H9 (cell line): ENCODE measurements around the gene AGBL4. TPM values are rescaled to one million over a fixed set of nuclear protein-coding genes. Genes with fewer than 3 reads are reported as not detected.

ENCODE experiments used
- DNase-seq: peaks from one replicate; pipeline ENCODE4 v3.0.0-alpha.2; 2017
- H2AFZ ChIP-seq: one replicate; pipeline ENCODE4 v1.6.1; 2013; ENCODE audit warnings: mild to moderate bottlenecking, low read length, control low read depth, moderate library complexity
- H2AK5ac ChIP-seq: 2 replicates; pipeline ENCODE4 v1.6.1; 2013; ENCODE audit warnings: low read length, control low read depth, mixed read lengths; ENCODE audit not compliant: insufficient read length
- H2BK120ac ChIP-seq: one replicate; pipeline ENCODE4 v1.6.1; 2013; ENCODE audit warnings: low read depth, mild to moderate bottlenecking, low read length, control low read depth, inconsistent platforms; ENCODE audit not compliant: poor library complexity, severe bottlenecking
- H2BK12ac ChIP-seq: 2 replicates; pipeline ENCODE4 v1.6.1; 2013; ENCODE audit warnings: low read length, control low read depth, mixed read lengths, low read depth; ENCODE audit not compliant: insufficient read length
- H2BK15ac ChIP-seq: 2 replicates; pipeline ENCODE4 v1.6.1; 2013; ENCODE audit warnings: low read depth, low read length, control low read depth
- H2BK20ac ChIP-seq: one replicate; pipeline ENCODE4 v1.6.1; 2013; ENCODE audit warnings: low read depth, mild to moderate bottlenecking, low read length, control low read depth, inconsistent platforms; ENCODE audit not compliant: poor library complexity, severe bottlenecking
- H2BK5ac ChIP-seq: 2 replicates; pipeline ENCODE4 v1.6.1; 2013; ENCODE audit warnings: low read length, control low read depth, mixed read lengths; ENCODE audit not compliant: insufficient read length
- H3K14ac ChIP-seq: 2 replicates; pipeline ENCODE4 v1.6.1; 2013; ENCODE audit warnings: low read length, control low read depth; ENCODE audit not compliant: insufficient read depth
- H3K18ac ChIP-seq: 2 replicates; pipeline ENCODE4 v1.6.1; 2013; ENCODE audit warnings: low read depth, mild to moderate bottlenecking, mixed read lengths, low read length, control low read depth; ENCODE audit not compliant: insufficient read length
- H3K23ac ChIP-seq: 2 replicates; pipeline ENCODE4 v1.6.1; 2013; ENCODE audit warnings: low read length, control low read depth, mixed read lengths, low read depth; ENCODE audit not compliant: insufficient read length
- H3K23me2 ChIP-seq: 2 replicates; pipeline ENCODE4 v1.6.1; 2013; ENCODE audit warnings: low read depth, mild to moderate bottlenecking, mixed read lengths, low read length, control low read depth; ENCODE audit not compliant: insufficient read length, poor library complexity, severe bottlenecking
- H3K27ac ChIP-seq: 2 replicates; pipeline ENCODE4 v1.5.1; 2013; ENCODE audit warnings: low read length, control low read depth, mixed read lengths, low read depth; ENCODE audit not compliant: insufficient read length
- H3K27me3 ChIP-seq: 2 replicates; pipeline ENCODE4 v1.6.1; 2013; ENCODE audit warnings: low read length, control low read depth, inconsistent platforms; ENCODE audit not compliant: insufficient read depth
- H3K4ac ChIP-seq: 2 replicates; pipeline ENCODE4 v1.6.1; 2013; ENCODE audit warnings: low read depth, mild to moderate bottlenecking, control low read depth, inconsistent platforms, low read length, moderate library complexity
- H3K4me1 ChIP-seq: 2 replicates; pipeline ENCODE4 v1.6.1; 2013; ENCODE audit warnings: low read length, control low read depth, inconsistent platforms; ENCODE audit not compliant: insufficient read depth
- H3K4me2 ChIP-seq: 2 replicates; pipeline ENCODE4 v1.6.1; 2013; ENCODE audit warnings: low read length, control low read depth, mixed read lengths; ENCODE audit not compliant: insufficient read length, insufficient read depth
- H3K56ac ChIP-seq: 2 replicates; pipeline ENCODE4 v1.6.1; 2013; ENCODE audit warnings: low read depth, mild to moderate bottlenecking, mixed read lengths, low read length, control low read depth; ENCODE audit not compliant: insufficient read length
- H3K79me1 ChIP-seq: 2 replicates; pipeline ENCODE4 v1.6.1; 2013; ENCODE audit warnings: low read depth, mild to moderate bottlenecking, moderate library complexity, low read length, control low read depth, inconsistent platforms; ENCODE audit not compliant: insufficient read depth, poor library complexity, severe bottlenecking
- H3K79me2 ChIP-seq: 2 replicates; pipeline ENCODE4 v1.6.1; 2013; ENCODE audit warnings: low read length, control low read depth, inconsistent platforms; ENCODE audit not compliant: insufficient read depth
- H3K9ac ChIP-seq: 2 replicates; pipeline ENCODE4 v1.6.1; 2013; ENCODE audit warnings: low read length, control low read depth, mixed read lengths; ENCODE audit not compliant: insufficient read length; ENCODE audit errors: extremely low read depth
- H3K9me3 ChIP-seq: one replicate; pipeline ENCODE4 v1.6.1; 2013; ENCODE audit warnings: low read depth, low read length, inconsistent platforms; ENCODE audit not compliant: control insufficient read depth
- H3T11ph ChIP-seq: one replicate; pipeline ENCODE4 v1.6.1; 2013; ENCODE audit warnings: mild to moderate bottlenecking, low read length, control low read depth, inconsistent platforms
- H4K20me1 ChIP-seq: one replicate; pipeline ENCODE4 v1.6.1; 2013; ENCODE audit not compliant: control insufficient read depth, insufficient read length, insufficient read depth
- H4K5ac ChIP-seq: 2 replicates; pipeline ENCODE4 v1.6.1; 2013; ENCODE audit warnings: low read depth, mild to moderate bottlenecking, mixed read lengths, low read length, control low read depth; ENCODE audit not compliant: insufficient read length
- H4K8ac ChIP-seq: replicated peaks from 2 replicates; pipeline ENCODE4 v1.6.1; 2013; ENCODE audit warnings: low read length, control low read depth, mixed read lengths, low read depth; ENCODE audit not compliant: insufficient read length
- H4K91ac ChIP-seq: 2 replicates; pipeline ENCODE4 v1.6.1; 2013; ENCODE audit warnings: low read depth, mild to moderate bottlenecking, moderate library complexity, mixed read lengths, low read length, control low read depth; ENCODE audit not compliant: insufficient read length
- H3K27ac Mint-ChIP-seq, 3 experiments: 2 replicates in 2 of 3; 3 replicates in 1 of 3; pipeline ENCODE4 v1.8.0; 2020 to 2021; ENCODE audit warnings: mixed read lengths in 3 of 3, mild to moderate bottlenecking in 1 of 3, moderate library complexity in 1 of 3
- H3K27me3 Mint-ChIP-seq: 2 replicates; pipeline ENCODE4 v1.8.0; 2021; ENCODE audit warnings: low read depth, mild to moderate bottlenecking, moderate library complexity, mixed read lengths
- H3K36me3 Mint-ChIP-seq, 3 experiments: 2 replicates in 2 of 3; 3 replicates in 1 of 3; pipeline ENCODE4 v1.8.0; 2020 to 2021; ENCODE audit warnings: low read depth in 3 of 3, mixed read lengths in 3 of 3; ENCODE audit not compliant: insufficient read depth in 1 of 3
- H3K4me1 Mint-ChIP-seq, 2 experiments: 2 replicates each; pipeline ENCODE4 v1.8.0; 2020; ENCODE audit warnings: mixed read lengths in 2 of 2
- H3K4me3 Mint-ChIP-seq, 2 experiments: 2 replicates in 1 of 2; 3 replicates in 1 of 2; pipeline ENCODE4 v1.8.0; 2020 to 2021; ENCODE audit warnings: mild to moderate bottlenecking in 2 of 2, mixed read lengths in 2 of 2, moderate library complexity in 1 of 2
- H3K9me3 Mint-ChIP-seq, 2 experiments: 2 replicates in 1 of 2; 3 replicates in 1 of 2; pipeline ENCODE4 v1.8.0; 2020; ENCODE audit warnings: mild to moderate bottlenecking in 2 of 2, mixed read lengths in 2 of 2, moderate library complexity in 1 of 2
- WGBS: extraction: QIAGEN DNeasy Blood & Tissue Kit; methylation state at CpG from one replicate; pipeline ENCODE4 v1.1.7; 2013; ENCODE audit warnings: missing lambda C conversion rate, low lambda C conversion rate, mixed read lengths; ENCODE audit not compliant: insufficient read length; ENCODE audit errors: extremely low coverage; 5-methylcytosine and 5-hydroxymethylcytosine counted together
- total RNA-seq: library from RNA; stranded (reverse); gene quantifications from 2 replicates; pipeline ENCODE4 v1.2.1, GENCODE V29; 2021
- TF ChIP-seq, protein P1 (sequence below): fragments of 200-600 bp; sonication (generic); conservative IDR thresholded peaks from 3 replicates; pipeline ENCODE4 v1.8.0; 2021; ENCODE audit warnings: antibody characterized with exemption, mild to moderate bottlenecking

The AGBL4 gene
- total RNA-seq, 1 experiment from 2014 or later = not detected

- Histone ChIP-seq H4K91ac (no peak overlapping the region), H3K79me1 (no peaks in the 10 kb centered on the region), H2BK15ac (no peak overlapping the region), H2AFZ (no peak overlapping the region), H3K4me1 (no peaks in the 10 kb centered on the region), H3K4ac (no peak overlapping the region), H3K27me3 (peaks cover 2% of the 10 kb centered on the region; the same call in 1 of the 2 replicates), H3K9ac (no peak overlapping the region), H2BK120ac (no peak overlapping the region), H3K14ac (no peak overlapping the region), H4K5ac (no peak overlapping the region), H3K18ac (no peak overlapping the region), H3T11ph (no peak overlapping the region), H2AK5ac (no peak overlapping the region), H3K23ac (no peak overlapping the region), H3K56ac (no peak overlapping the region), H2BK20ac (no peak overlapping the region), H2BK12ac (no peak overlapping the region), H2BK5ac (no peak overlapping the region), H3K23me2 (no peaks in the 10 kb centered on the region), H3K79me2 (no peaks in the 10 kb centered on the region), H4K8ac (no peak overlapping the region), H4K20me1 (no peaks in the 10 kb centered on the region), H3K9me3 (no peaks in the 10 kb centered on the region), H3K4me2 (no peak overlapping the region), H3K27ac (no peak overlapping the region)
- Mint-ChIP-seq H3K27ac (no peak overlapping the region), H3K4me3 (no peak overlapping the region), H3K27me3 (peaks cover 2% of the 10 kb centered on the region), H3K36me3 (peaks cover 0 to 29% (median 4%) of the 10 kb centered on the region in 3 experiments; a peak in 3 of 7 replicates), H3K4me1 (no peaks in the 10 kb centered on the region), H3K9me3 (peaks cover 18 to 63% of the 10 kb centered on the region in 2 experiments)
- TF ChIP-seq, protein P1, sequence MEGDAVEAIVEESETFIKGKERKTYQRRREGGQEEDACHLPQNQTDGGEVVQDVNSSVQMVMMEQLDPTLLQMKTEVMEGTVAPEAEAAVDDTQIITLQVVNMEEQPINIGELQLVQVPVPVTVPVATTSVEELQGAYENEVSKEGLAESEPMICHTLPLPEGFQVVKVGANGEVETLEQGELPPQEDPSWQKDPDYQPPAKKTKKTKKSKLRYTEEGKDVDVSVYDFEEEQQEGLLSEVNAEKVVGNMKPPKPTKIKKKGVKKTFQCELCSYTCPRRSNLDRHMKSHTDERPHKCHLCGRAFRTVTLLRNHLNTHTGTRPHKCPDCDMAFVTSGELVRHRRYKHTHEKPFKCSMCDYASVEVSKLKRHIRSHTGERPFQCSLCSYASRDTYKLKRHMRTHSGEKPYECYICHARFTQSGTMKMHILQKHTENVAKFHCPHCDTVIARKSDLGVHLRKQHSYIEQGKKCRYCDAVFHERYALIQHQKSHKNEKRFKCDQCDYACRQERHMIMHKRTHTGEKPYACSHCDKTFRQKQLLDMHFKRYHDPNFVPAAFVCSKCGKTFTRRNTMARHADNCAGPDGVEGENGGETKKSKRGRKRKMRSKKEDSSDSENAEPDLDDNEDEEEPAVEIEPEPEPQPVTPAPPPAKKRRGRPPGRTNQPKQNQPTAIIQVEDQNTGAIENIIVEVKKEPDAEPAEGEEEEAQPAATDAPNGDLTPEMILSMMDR = no peak
- no peak for DNase-seq
- no CpG with 5 or more reads among the region's 1 CpG for WGBS
These were observed 4.0 kb upstream of the AGBL4 start for GRCh38 chr1:50027794-50028193.
